Thyroid gland (tissue), 4 donors: ENCODE results near the gene CD36. TPM values are rescaled to one million over a fixed set of nuclear protein-coding genes. Genes with fewer than 3 reads are reported as not detected.

Experiments
- DNase-seq, 2 donors: peaks; one replicate each; pipeline ENCODE4 v3.0.0-alpha.2; 2019
- H3K27ac ChIP-seq, 3 donors: fragments of 200-600 bp; sonication (generic); 1 replicate in 2 of 3; 2 replicates in 1 of 3; pipeline ENCODE4 v1.5.1; 2016 to 2019; ENCODE audit warnings: mild to moderate bottlenecking in 1 of 3, moderate library complexity in 1 of 3
- H3K27me3 ChIP-seq: fragments of 200-600 bp; sonication (generic); one replicate; pipeline ENCODE4 v1.5.1; 2019
- H3K36me3 ChIP-seq, 2 donors: fragments of 200-600 bp; sonication (generic); one replicate each; pipeline ENCODE4 v1.5.1; 2016 to 2019
- H3K4me1 ChIP-seq, 2 donors: fragments of 200-600 bp; sonication (generic); one replicate each; pipeline ENCODE4 v1.5.1; 2017 to 2019
- H3K4me3 ChIP-seq, 3 donors: fragments of 200-600 bp; sonication (generic); replicated peaks in 1 of 3; 1 replicate in 2 of 3; 2 replicates in 1 of 3; pipeline ENCODE4 v1.5.1; 2016; ENCODE audit warnings: mild to moderate bottlenecking in 1 of 3
- H3K9me3 ChIP-seq: fragments of 200-600 bp; sonication (generic); one replicate; pipeline ENCODE4 v1.5.1; 2017
- POLR2A ChIP-seq, 2 donors: fragments of 450-650 bp; IDR thresholded peaks; one replicate each; pipeline ENCODE4 v1.6.1; 2017; ENCODE audit warnings: antibody characterized with exemption in 2 of 2, mild to moderate bottlenecking in 2 of 2, moderate library complexity in 1 of 2
- WGBS, 2 donors: methylation state at CpG; one replicate each; pipeline ENCODE4 v1.1.5; 2017; 5-methylcytosine and 5-hydroxymethylcytosine counted together
- intact Hi-C: fragments of 100-400 bp; cut with DNase I; formaldehyde crosslinking; loops from one replicate; pipeline ENCODE4 v1.15.1; 2023
- total RNA-seq, 4 donors: library from RNA; depleted of rRNA; stranded (reverse); fragments of >200 nt; gene quantifications; one replicate each; pipeline ENCODE4 v1.2.3, GENCODE V29; 2016
- TF ChIP-seq, protein P1 (sequence below), 6 experiments: fragments of 200-600 bp in 3 of 6; fragments of 450-650 bp in 3 of 6; sonication (generic) in 3 of 6; IDR thresholded peaks; one replicate each; pipeline ENCODE4 v1.5.1; 2016 to 2019; ENCODE audit warnings: antibody characterized with exemption in 6 of 6, mild to moderate bottlenecking in 2 of 6, inconsistent platforms in 1 of 6, moderate library complexity in 1 of 6

Gene CD36
- total RNA-seq, 4 donors from 2014 or later, result 137 to 244 (median 155) TPM

DNA sequence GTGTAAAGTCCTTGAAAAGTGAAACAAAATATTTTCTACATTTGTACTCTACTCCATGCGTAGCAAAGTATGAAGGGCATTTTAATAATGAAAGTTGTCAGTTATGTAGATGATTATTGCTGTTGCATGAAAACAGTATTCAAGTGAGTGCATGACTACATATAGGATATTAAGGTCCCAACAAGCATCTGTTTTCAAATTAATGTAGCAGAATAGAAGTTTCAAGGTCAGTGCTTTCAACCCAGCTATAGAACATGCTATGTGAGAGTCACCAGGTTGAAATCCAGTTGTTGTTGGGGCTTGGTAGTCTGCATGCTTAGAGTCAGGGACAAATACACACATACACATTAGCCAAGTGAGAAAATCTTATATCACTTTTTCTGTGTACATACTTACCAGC, 14.8 kb downstream of the CD36 start:
- TF ChIP-seq, protein P1, sequence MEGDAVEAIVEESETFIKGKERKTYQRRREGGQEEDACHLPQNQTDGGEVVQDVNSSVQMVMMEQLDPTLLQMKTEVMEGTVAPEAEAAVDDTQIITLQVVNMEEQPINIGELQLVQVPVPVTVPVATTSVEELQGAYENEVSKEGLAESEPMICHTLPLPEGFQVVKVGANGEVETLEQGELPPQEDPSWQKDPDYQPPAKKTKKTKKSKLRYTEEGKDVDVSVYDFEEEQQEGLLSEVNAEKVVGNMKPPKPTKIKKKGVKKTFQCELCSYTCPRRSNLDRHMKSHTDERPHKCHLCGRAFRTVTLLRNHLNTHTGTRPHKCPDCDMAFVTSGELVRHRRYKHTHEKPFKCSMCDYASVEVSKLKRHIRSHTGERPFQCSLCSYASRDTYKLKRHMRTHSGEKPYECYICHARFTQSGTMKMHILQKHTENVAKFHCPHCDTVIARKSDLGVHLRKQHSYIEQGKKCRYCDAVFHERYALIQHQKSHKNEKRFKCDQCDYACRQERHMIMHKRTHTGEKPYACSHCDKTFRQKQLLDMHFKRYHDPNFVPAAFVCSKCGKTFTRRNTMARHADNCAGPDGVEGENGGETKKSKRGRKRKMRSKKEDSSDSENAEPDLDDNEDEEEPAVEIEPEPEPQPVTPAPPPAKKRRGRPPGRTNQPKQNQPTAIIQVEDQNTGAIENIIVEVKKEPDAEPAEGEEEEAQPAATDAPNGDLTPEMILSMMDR (IDR thresholded peaks at IDR 0.05), result no peak
- no peak for TF ChIP-seq POLR2A (IDR thresholded peaks at IDR 0.05)
- no peaks in the 10 kb centered on the region for H3K27me3 ChIP-seq
- 85 to 95% methylated on average over 1 of the region's 1 CpG for WGBS, 2 donors

DNA sequence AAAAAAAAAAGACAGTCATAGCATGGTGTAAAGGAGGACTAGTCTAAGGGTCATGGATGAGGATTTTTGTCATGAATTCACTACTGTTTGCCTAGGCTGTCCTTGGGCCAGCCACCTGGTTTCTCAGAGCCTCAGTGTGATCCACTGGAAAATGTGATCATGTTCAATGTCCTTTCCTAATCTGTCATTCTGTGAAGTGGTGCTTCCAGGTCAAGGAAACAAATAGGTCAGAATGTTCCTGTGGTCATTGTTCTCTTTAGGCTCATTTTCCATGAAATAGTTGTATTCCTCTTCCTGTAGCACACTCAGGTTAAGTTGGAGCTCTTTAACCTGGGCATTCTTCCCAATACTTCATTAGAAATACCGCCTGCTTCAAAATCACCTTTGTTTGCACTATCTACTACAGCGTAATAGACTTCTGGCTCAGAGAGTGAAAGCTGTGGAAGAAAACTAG, 16.5 kb downstream of the CD36 start:
- 23 to 31% methylated on average over 2 of the region's 2 CpGs for WGBS, 2 donors
- intact Hi-C loops, result no loop called here
- TF ChIP-seq, protein P1 (IDR thresholded peaks at IDR 0.05), result no peak
- no peak for TF ChIP-seq POLR2A (IDR thresholded peaks at IDR 0.05)
- peaks cover 7% of the 10 kb centered on the region in 2 donors for H3K4me1 ChIP-seq
- DNase-seq, result peak; percentile 4 to 18
- no peak overlapping the region for H3K4me3 ChIP-seq
- no peak overlapping the region for H3K27ac ChIP-seq
- no peaks in the 10 kb centered on the region for H3K9me3 ChIP-seq
- no peaks in the 10 kb centered on the region for H3K36me3 ChIP-seq
- H3K27me3 ChIP-seq, result no peaks in the 10 kb centered on the region

More for the DNA sequence above, 14.8 kb downstream of the CD36 start:
- intact Hi-C loops, result no loop called here
- no peak overlapping the region for H3K4me3 ChIP-seq
- DNase-seq, result no peak
- no peak overlapping the region for H3K27ac ChIP-seq
- peaks cover 7% of the 10 kb centered on the region in 2 donors for H3K4me1 ChIP-seq
- no peaks in the 10 kb centered on the region for H3K9me3 ChIP-seq
- no peaks in the 10 kb centered on the region for H3K36me3 ChIP-seq

DNA sequence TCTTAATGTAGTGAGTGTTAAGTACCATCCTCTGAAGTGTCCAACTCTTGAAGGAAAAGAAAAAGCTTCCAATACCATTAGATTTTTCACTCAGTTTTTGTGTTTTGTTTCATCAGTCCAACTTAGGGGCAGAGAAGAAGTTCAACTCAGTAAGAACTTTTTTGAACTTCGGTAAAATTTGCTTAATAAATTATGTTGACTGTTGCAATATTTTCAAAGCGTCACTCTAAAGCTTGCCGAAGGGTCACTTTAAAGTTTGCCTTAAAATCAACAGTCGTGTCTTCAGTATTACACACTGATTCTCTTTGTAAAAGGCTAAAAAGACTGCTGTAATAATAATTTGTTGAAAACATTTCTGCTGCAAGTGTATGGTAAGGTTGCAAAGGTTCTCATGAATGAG, 17.6 kb downstream of the CD36 start:
- Histone ChIP-seq H3K27ac (no peak overlapping the region), H3K9me3 (no peaks in the 10 kb centered on the region), H3K27me3 (no peaks in the 10 kb centered on the region), H3K4me1 (peaks cover 7% of the 10 kb centered on the region in 2 donors), H3K4me3 (no peak overlapping the region), H3K36me3 (no peaks in the 10 kb centered on the region)
- DNase-seq, result no peak
- WGBS, 2 donors, result 43 to 56% methylated on average over 4 of the region's 4 CpGs
- TF ChIP-seq, protein P1 (IDR thresholded peaks at IDR 0.05), result no peak
- no peak for TF ChIP-seq POLR2A (IDR thresholded peaks at IDR 0.05)
- intact Hi-C loops, result no loop called here

DNA sequence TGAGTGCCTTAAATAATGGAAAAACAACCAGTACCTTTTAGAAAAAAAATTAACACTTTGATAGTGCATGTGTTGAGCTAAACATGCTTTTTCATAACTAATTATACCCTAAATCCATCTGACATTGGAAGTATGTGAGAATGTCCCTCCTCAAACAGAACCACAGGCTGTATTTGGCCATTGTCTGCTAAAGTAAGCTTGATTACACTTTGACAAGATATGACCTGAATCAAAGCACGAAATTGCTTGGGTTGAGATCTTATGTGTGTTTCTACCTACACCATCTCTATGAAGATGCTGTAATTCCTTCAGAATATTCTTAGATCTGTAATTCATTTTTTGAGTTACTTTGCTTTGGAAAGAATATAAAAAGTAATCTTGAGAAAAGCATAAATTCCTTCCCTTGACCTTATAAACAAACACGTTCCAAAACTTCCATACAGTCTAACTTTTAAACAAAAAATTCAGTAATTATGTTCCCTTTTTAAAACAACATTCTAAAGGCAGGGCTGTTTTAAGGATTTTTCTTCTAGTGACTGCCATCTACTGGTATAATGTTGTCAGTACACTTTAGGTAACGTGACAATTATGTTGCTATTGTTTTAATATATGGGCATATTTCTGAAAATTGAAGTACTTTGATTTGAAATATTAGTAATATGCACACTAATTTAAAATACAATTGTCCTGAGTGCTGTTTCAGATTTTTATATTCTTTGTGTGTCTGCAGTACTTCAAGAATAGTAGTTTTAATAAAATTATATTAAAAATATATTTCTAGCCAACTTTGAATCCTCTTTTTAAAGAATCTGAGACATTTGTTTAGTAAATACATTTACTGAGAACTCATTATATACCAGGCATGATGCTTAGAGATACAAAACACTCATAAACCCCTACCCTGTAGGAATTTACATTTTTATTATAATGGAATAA, 20.9 kb downstream of the CD36 start:
- no peak overlapping the region for H3K27ac ChIP-seq
- intact Hi-C loops, result loop anchor here (5.0 kb wide), 1 partner anchor 232 kb away; no protein-coding TSS in a partner anchor
- no peak overlapping the region for H3K4me3 ChIP-seq
- H3K36me3 ChIP-seq, result no peaks in the 10 kb centered on the region
- no peaks in the 10 kb centered on the region for H3K27me3 ChIP-seq
- 2 to 5% methylated on average over 3 of the region's 3 CpGs for WGBS, 2 donors
- no peak for TF ChIP-seq POLR2A (IDR thresholded peaks at IDR 0.05)
- TF ChIP-seq, protein P1 (IDR thresholded peaks at IDR 0.05), result peak; percentile 31 to 83 (median 72)
- DNase-seq, result no peak
- peaks cover 7% of the 10 kb centered on the region in 2 donors for H3K4me1 ChIP-seq
- no peaks in the 10 kb centered on the region for H3K9me3 ChIP-seq

DNA sequence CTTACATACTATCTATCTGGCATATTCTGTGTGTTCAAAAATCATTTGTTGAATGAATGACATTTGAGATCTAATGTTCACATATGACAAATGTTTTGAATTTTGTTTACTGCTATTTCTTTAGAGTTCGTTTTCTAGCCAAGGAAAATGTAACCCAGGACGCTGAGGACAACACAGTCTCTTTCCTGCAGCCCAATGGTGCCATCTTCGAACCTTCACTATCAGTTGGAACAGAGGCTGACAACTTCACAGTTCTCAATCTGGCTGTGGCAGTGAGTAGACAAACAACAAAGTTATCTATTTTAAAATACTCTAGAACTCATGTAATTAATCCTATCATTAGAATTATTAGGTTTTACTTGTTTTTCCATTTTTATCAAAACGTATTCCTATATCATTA, 22.5 kb downstream of the CD36 start:
- no peak for DNase-seq
- peaks cover 6 to 7% of the 10 kb centered on the region in 2 donors for H3K4me1 ChIP-seq
- H3K36me3 ChIP-seq, result no peaks in the 10 kb centered on the region
- H3K4me3 ChIP-seq, result no peak overlapping the region
- intact Hi-C loops, result loop anchor here (5.0 kb wide), 1 partner anchor 234 kb away; no protein-coding TSS in a partner anchor
- WGBS, 2 donors, result 77 to 85% methylated on average over 4 of the region's 4 CpGs
- TF ChIP-seq, protein P1 (IDR thresholded peaks at IDR 0.05), result no peak
- no peak for TF ChIP-seq POLR2A (IDR thresholded peaks at IDR 0.05)
- H3K27ac ChIP-seq, result no peak overlapping the region
- H3K9me3 ChIP-seq, result no peaks in the 10 kb centered on the region
- H3K27me3 ChIP-seq, result no peaks in the 10 kb centered on the region
